AG10803 (cell line): ENCODE data around the gene ATP8B3.
A peak's percentile ranks its signal among the peaks of the same experiment; 100 is the strongest.

Source experiments
- DNase-seq: peaks from one replicate; pipeline ENCODE4 v3.0.0; 2010; ENCODE audit warnings: low read depth
- H3K4me3 ChIP-seq: 2 replicates; pipeline ENCODE4 v1.5.1; 2011; ENCODE audit warnings: mild to moderate bottlenecking, low read length, control low read depth
- CTCF ChIP-seq: conservative IDR thresholded peaks from 2 replicates; pipeline ENCODE4 v1.5.1; 2011; ENCODE audit warnings: mild to moderate bottlenecking, low read length, control low read depth, inconsistent platforms

Gene ATP8B3

GRCh38 chr19:1854039-1854541, 42.0 kb upstream of the ATP8B3 start:
- no peak for TF ChIP-seq CTCF
- no peak overlapping the region for H3K4me3 ChIP-seq
- no peak for DNase-seq

- H3K4me3 ChIP-seq: no peak overlapping the region
- peak; percentile 76 for TF ChIP-seq CTCF
- peak; percentile 83 for DNase-seq
Measured at GRCh38 chr19:1853295-1854038, 41.4 kb upstream of the ATP8B3 start.

- TF ChIP-seq CTCF: no peak
- no peak for DNase-seq
- no peak overlapping the region for H3K4me3 ChIP-seq
Measured at GRCh38 chr19:1852581-1853128, 40.6 kb upstream of the ATP8B3 start.

GRCh38 chr19:1851654-1852580, 39.8 kb upstream of the ATP8B3 start:
- DNase-seq: no peak
- H3K4me3 ChIP-seq: no peak overlapping the region
- TF ChIP-seq CTCF: no peak

GRCh38 chr19:1850809-1851653, 39.0 kb upstream of the ATP8B3 start:
- TF ChIP-seq CTCF: no peak
- no peak for DNase-seq
- H3K4me3 ChIP-seq: no peak overlapping the region

GRCh38 chr19:1849886-1850398, 37.9 kb upstream of the ATP8B3 start:
- TF ChIP-seq CTCF: no peak
- H3K4me3 ChIP-seq: no peak overlapping the region
- DNase-seq: no peak
